OCI-LY3 (cell line): ENCODE measurements around the gene ZFYVE9.

ENCODE experiments used
- CTCF ChIP-seq: fragments of 200-600, 300-600 bp; sonication (generic); IDR thresholded peaks from 2 replicates; pipeline ENCODE4 v1.5.1; 2014; ENCODE audit warnings: antibody characterized with exemption, low read length, low read depth
- EZH2phosphoT487 ChIP-seq: fragments of 200-600 bp; shearing (Covaris generic); IDR thresholded peaks from 2 replicates; pipeline ENCODE4 v1.6.1; 2018; ENCODE audit warnings: antibody characterized with exemption, mixed run types, low read depth

DNA sequence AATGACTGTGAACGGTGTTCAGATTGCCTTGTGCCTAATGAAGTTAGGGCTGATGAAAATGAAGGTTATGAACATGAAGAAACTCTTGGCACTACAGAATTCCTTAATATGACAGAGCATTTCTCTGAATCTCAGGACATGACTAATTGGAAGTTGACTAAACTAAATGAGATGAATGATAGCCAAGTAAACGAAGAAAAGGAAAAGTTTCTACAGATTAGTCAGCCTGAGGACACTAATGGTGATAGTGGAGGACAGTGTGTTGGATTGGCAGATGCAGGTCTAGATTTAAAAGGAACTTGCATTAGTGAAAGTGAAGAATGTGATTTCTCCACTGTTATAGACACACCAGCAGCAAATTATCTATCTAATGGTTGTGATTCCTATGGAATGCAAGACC, 96.6 kb downstream of the ZFYVE9 start:
- TF ChIP-seq CTCF (no peak), EZH2phosphoT487 (no peak)
